ENCODE data around the gene CCDC171. TPM values are rescaled to one million over a fixed set of nuclear protein-coding genes. Genes with fewer than 3 reads are reported as not detected.

CCDC171 gene
- total RNA-seq, 4 donors from 2014 or later, result 1.3 to 1.7 (median 1.4) TPM

- no peak for TF ChIP-seq EP300 (IDR thresholded peaks at IDR 0.05)
- TF ChIP-seq POLR2A (IDR thresholded peaks at IDR 0.05; ENCODE audit: low read depth), result no peak
- no peak for TF ChIP-seq POLR2AphosphoS5 (IDR thresholded peaks at IDR 0.05)
- TF ChIP-seq, protein P1, sequence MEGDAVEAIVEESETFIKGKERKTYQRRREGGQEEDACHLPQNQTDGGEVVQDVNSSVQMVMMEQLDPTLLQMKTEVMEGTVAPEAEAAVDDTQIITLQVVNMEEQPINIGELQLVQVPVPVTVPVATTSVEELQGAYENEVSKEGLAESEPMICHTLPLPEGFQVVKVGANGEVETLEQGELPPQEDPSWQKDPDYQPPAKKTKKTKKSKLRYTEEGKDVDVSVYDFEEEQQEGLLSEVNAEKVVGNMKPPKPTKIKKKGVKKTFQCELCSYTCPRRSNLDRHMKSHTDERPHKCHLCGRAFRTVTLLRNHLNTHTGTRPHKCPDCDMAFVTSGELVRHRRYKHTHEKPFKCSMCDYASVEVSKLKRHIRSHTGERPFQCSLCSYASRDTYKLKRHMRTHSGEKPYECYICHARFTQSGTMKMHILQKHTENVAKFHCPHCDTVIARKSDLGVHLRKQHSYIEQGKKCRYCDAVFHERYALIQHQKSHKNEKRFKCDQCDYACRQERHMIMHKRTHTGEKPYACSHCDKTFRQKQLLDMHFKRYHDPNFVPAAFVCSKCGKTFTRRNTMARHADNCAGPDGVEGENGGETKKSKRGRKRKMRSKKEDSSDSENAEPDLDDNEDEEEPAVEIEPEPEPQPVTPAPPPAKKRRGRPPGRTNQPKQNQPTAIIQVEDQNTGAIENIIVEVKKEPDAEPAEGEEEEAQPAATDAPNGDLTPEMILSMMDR (IDR thresholded peaks at IDR 0.05), result no peak
- WGBS, result 73% methylated on average over 5 of the region's 5 CpGs
- intact Hi-C loops (cut with DNase I), result no loop called here
- Histone ChIP-seq H3K4me1 (no peaks in the 10 kb centered on the region), H3K36me3 (no peaks in the 10 kb centered on the region), H3K27me3 (no peaks in the 10 kb centered on the region), H3K9me3 (no peaks in the 10 kb centered on the region), H3K4me3 (no peak overlapping the region), H3K27ac (replicated peaks in 1 of 4) (no peak overlapping the region)
- DNase-seq (ENCODE audit: extremely low spot score), result no peak
These were observed 429.3 kb downstream of the CCDC171 start for GRCh38 chr9:15982182-15982581.

DNA sequence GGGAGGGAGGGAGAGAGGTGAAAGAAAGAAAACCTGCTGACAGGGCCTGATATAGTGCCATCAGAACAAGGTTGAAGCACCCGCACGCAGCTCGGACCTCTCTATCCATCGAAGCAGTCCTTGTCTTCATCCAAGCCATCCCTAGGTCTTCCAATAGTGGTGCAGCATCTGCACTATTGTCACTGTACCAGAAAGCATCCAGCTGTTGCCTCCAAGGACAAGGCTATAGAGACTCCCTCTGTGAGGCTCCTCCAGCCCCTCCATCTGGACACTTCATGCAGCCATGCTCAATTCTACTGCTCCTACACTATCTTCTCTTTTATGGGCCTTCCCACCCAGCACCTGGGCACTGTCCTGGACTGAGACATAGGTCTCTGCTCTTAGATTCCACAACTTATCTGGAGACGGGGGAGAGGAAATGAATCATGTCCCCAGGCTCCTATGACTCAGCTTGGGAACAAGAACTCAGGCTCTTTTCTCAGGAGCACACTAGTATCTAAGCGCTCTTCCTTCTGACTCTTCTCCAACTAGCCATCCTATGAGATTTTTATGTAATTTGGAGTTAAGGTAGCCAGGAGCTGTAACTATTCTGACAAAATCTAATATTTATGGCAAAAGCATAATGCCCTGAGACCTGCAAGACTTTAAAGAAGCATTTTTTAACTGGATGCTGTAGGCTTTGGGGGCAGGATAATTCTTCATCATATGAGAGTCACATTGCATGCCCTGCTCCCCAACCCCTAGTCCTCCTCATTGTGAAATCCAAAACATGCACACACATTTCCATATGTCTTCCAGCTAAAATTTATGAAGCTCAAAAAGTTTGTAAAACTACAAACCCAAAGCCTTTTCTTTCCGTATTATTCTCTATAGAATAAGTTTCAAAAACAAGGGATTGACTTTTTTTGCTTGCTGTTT is 446.8 kb downstream of the CCDC171 start:
- DNase-seq (ENCODE audit: extremely low spot score), result no peak
- Histone ChIP-seq H3K36me3 (no peaks in the 10 kb centered on the region), H3K27ac (replicated peaks in 1 of 4) (no peak overlapping the region), H3K27me3 (no peaks in the 10 kb centered on the region), H3K4me1 (no peaks in the 10 kb centered on the region), H3K4me3 (no peak overlapping the region), H3K9me3 (peaks cover 0 to 7% (median 0%) of the 10 kb centered on the region in 4 donors)
- intact Hi-C loops (cut with DNase I), result no loop called here
- WGBS, result 85% methylated on average over 7 of the region's 7 CpGs
- TF ChIP-seq POLR2A (IDR thresholded peaks at IDR 0.05; ENCODE audit: low read depth), result no peak
- no peak for TF ChIP-seq POLR2AphosphoS5 (IDR thresholded peaks at IDR 0.05)
- TF ChIP-seq, protein P1 (IDR thresholded peaks at IDR 0.05), result no peak
- no peak for TF ChIP-seq EP300 (IDR thresholded peaks at IDR 0.05)

- Histone ChIP-seq H3K4me1 (no peaks in the 10 kb centered on the region), H3K4me3 (no peak overlapping the region), H3K27me3 (no peaks in the 10 kb centered on the region), H3K9me3 (no peaks in the 10 kb centered on the region), H3K36me3 (no peaks in the 10 kb centered on the region), H3K27ac (replicated peaks in 1 of 4) (no peak overlapping the region)
- intact Hi-C loops (cut with DNase I), result no loop called here
- WGBS, result 96% methylated on average over 2 of the region's 2 CpGs
- no peak for DNase-seq (ENCODE audit: extremely low spot score)
- TF ChIP-seq POLR2A (IDR thresholded peaks at IDR 0.05; ENCODE audit: low read depth), result no peak
- TF ChIP-seq, protein P1 (IDR thresholded peaks at IDR 0.05), result no peak
- TF ChIP-seq EP300 (IDR thresholded peaks at IDR 0.05), result no peak
- TF ChIP-seq POLR2AphosphoS5 (IDR thresholded peaks at IDR 0.05), result no peak
These were observed 448.0 kb downstream of the CCDC171 start for GRCh38 chr9:16000811-16001210.

DNA sequence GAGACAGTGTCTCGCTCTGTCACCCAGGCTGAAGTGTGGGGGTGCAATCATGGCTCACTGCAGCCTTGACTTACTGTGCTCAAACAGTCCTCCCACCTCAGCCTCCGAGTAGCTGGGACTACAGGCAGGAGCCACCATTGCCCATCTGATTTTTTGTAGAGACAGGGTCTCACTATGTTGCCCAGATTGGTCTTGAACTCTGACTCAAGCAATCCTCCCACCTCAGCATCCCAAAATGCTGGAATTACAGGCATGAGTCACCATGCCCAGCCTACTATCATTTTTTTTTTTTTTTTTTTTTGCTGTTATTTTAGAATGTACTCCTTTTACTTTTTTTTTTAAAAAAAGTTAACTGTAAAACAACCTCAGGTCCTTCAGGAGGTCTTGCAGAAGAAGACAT is 449.0 kb downstream of the CCDC171 start:
- TF ChIP-seq EP300 (IDR thresholded peaks at IDR 0.05) (no peak), POLR2A (IDR thresholded peaks at IDR 0.05; ENCODE audit: low read depth) (no peak), POLR2AphosphoS5 (IDR thresholded peaks at IDR 0.05) (no peak)
- TF ChIP-seq, protein P1 (IDR thresholded peaks at IDR 0.05), result no peak

More for the DNA sequence above, 449.0 kb downstream of the CCDC171 start:
- WGBS, result 100% methylated on average over 2 of the region's 2 CpGs
- DNase-seq (ENCODE audit: extremely low spot score), result no peak
- H3K36me3 ChIP-seq, result no peaks in the 10 kb centered on the region
- no peaks in the 10 kb centered on the region for H3K9me3 ChIP-seq
- H3K27me3 ChIP-seq, result no peaks in the 10 kb centered on the region
- no peaks in the 10 kb centered on the region for H3K4me1 ChIP-seq
- intact Hi-C loops (cut with DNase I), result no loop called here
- H3K27ac ChIP-seq (replicated peaks in 1 of 4), result no peak overlapping the region
- H3K4me3 ChIP-seq, result no peak overlapping the region

All from esophagus muscularis mucosa (tissue), 4 donors.